ENCODE results near the gene MDM4.

DNA sequence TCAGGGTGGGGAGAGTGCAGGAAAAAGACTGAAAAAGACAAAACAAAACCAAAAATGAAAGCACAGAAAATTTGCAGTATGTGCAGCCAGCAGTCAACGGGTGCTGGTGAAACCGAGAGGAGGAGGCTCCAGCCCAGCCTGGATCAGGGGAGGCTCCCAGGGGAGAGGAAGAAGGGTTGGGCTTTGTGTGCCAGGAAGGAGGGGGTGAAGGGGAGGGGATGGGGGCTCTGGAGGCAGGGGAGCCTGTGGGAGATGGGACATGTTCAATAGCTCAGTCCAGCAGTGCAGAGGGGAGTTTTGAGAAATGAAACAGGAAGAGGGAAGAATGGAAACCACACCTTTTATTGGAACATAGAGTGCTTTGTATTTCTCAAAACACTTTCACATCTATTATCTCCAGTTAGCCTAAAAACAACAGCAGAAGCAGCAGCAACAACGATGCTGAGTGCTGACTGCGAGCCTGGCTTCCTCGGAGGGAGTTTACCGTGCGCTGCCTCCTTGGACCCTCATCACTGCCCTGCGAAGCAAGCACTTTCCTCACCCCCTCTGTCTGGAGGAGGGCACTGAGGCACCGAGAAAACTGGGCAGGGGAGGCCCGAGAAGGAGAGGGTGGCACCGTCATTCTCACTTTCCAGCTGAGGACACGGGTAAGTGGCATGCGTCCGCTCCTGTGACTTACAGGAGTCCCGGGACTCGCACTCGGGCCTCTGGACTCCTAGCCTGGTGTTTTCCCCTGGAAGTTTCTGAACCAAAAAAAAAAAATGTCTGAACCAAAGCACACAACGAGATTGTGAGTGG lies 62.9 kb downstream of the MDM4 start:
- TF ChIP-seq ELF4 (IDR thresholded peaks at IDR 0.05) (no peak), FOXM1 (IDR thresholded peaks at IDR 0.05; ENCODE audit: borderline replicate concordance) (no peak), SUZ12 (IDR thresholded peaks at IDR 0.05) (no peak), NFRKB (IDR thresholded peaks at IDR 0.05) (no peak), BHLHE40 (IDR thresholded peaks at IDR 0.05; ENCODE audit: borderline replicate concordance) (no peak), HDGF (IDR thresholded peaks at IDR 0.05; ENCODE audit: borderline replicate concordance) (no peak), L3MBTL2 (conservative IDR thresholded peaks at IDR 0.05) (no peak), SP1 (IDR thresholded peaks at IDR 0.05) (no peak), ARNT (IDR thresholded peaks at IDR 0.05) (no peak), FOXA1 (IDR thresholded peaks at IDR 0.05) (no peak), TARDBP (IDR thresholded peaks at IDR 0.05) (no peak)
